GOT3 (cell line): ENCODE results near the gene APRT.

ENCODE experiments used
- DNase-seq: peaks from one replicate; lab custom pipeline; 2025; ENCODE audit warnings: mixed read lengths; lab: John Stamatoyannopoulos, UW

The APRT gene

GRCh38 chr16:88822281-88823040 lies 10.7 kb upstream of the APRT start:
- no peak for DNase-seq

GRCh38 chr16:88821168-88821850 lies 9.6 kb upstream of the APRT start:
- DNase-seq = no peak

- no peak for DNase-seq
Observed at GRCh38 chr16:88820385-88821025, 8.8 kb upstream of the APRT start.

GRCh38 chr16:88819126-88819525 lies 7.4 kb upstream of the APRT start:
- no peak for DNase-seq

GRCh38 chr16:88818575-88818874 lies 6.8 kb upstream of the APRT start:
- no peak for DNase-seq

GRCh38 chr16:88817785-88818574 lies 6.3 kb upstream of the APRT start:
- DNase-seq = no peak

GRCh38 chr16:88816736-88817535 lies 5.2 kb upstream of the APRT start:
- DNase-seq = no peak

GRCh38 chr16:88815901-88816589 lies 4.3 kb upstream of the APRT start:
- no peak for DNase-seq

GRCh38 chr16:88815227-88815626 lies 3.5 kb upstream of the APRT start:
- no peak for DNase-seq

GRCh38 chr16:88814144-88814502 lies 2.4 kb upstream of the APRT start:
- DNase-seq = no peak

GRCh38 chr16:88813269-88814143 lies 1.8 kb upstream of the APRT start:
- no peak for DNase-seq

- no peak for DNase-seq
Observed at GRCh38 chr16:88812513-88813268, 963 bp upstream of the APRT start.

GRCh38 chr16:88810912-88811768 lies 588 bp downstream of the APRT start:
- peak; percentile 37 for DNase-seq

- no peak for DNase-seq
Observed at GRCh38 chr16:88810166-88810911, 1.4 kb downstream of the APRT start.

- no peak for DNase-seq
Observed at GRCh38 chr16:88809676-88810165, 2.0 kb downstream of the APRT start.

- DNase-seq = no peak
Observed at GRCh38 chr16:88809068-88809675, 2.6 kb downstream of the APRT start.
